WTC11 (cell line): ENCODE data around the gene ETF1. TPM values are rescaled to one million over a fixed set of nuclear protein-coding genes. Genes with fewer than 3 reads are reported as not detected.

ENCODE experiments used
- ATAC-seq: fragments of 200-7000 bp; cut with Tn5 transposase; 2 replicates; pipeline ENCODE4 v1.10.0; 2021; ENCODE audit warnings: mild to moderate bottlenecking, moderate library complexity
- CTCF ChIA-PET: fragments of 300-600 bp; sonication (Branson Sonifier 250); formaldehyde crosslinking; loops from one replicate; lab custom pipeline; 2021; ENCODE audit warnings: antibody characterized with exemption; lab: Charles Lee
- POLR2A ChIA-PET: fragments of 350-600 bp; sonication (Branson Sonifier 250); formaldehyde crosslinking; loops from one replicate; lab custom pipeline; 2021; ENCODE audit warnings: antibody characterized with exemption; lab: Charles Lee
- DNase-seq: peaks from one replicate; pipeline ENCODE4 v3.0.0; 2021; ENCODE audit warnings: low spot score
- H3K27ac Mint-ChIP-seq: 2 replicates; pipeline ENCODE4 v1.8.0; 2021; ENCODE audit warnings: mixed read lengths
- H3K27me3 Mint-ChIP-seq: 2 replicates; pipeline ENCODE4 v1.8.0; 2021; ENCODE audit warnings: low read depth, mild to moderate bottlenecking, moderate library complexity, mixed read lengths
- H3K36me3 Mint-ChIP-seq: 2 replicates; pipeline ENCODE4 v1.8.0; 2021; ENCODE audit warnings: mixed read lengths
- H3K4me1 Mint-ChIP-seq: 2 replicates; pipeline ENCODE4 v1.8.0; 2022; ENCODE audit warnings: mixed read lengths
- H3K4me3 Mint-ChIP-seq: 2 replicates; pipeline ENCODE4 v1.8.0; 2021; ENCODE audit warnings: mild to moderate bottlenecking, moderate library complexity, mixed read lengths
- H3K9me3 Mint-ChIP-seq: 2 replicates; pipeline ENCODE4 v1.8.0; 2021; ENCODE audit warnings: mixed read lengths
- AFF4 ChIP-seq: sonication (generic); formaldehyde crosslinking; IDR thresholded peaks from 2 replicates; pipeline ENCODE4 v1.8.1; 2023; ENCODE audit warnings: mild to moderate bottlenecking, missing genetic modification reagents, borderline replicate concordance
- ELF4 ChIP-seq: sonication (generic); formaldehyde crosslinking; IDR thresholded peaks from 2 replicates; pipeline ENCODE4 v1.8.1; 2022; ENCODE audit warnings: low read depth, mild to moderate bottlenecking, moderate library complexity, missing genetic modification reagents
- ETV6 ChIP-seq: sonication (generic); formaldehyde crosslinking; IDR thresholded peaks from 2 replicates; pipeline ENCODE4 v1.8.1; 2022; ENCODE audit warnings: mild to moderate bottlenecking, missing genetic modification reagents
- HMGA2 ChIP-seq: fragments of 250-450 bp; sonication (Bioruptor Pico); IDR thresholded peaks from 2 replicates; pipeline ENCODE4 v1.4.0; 2021; ENCODE audit warnings: mild to moderate bottlenecking, moderate library complexity
- JAZF1 ChIP-seq: fragments of 250-450 bp; sonication (Bioruptor Pico); IDR thresholded peaks from 2 replicates; pipeline ENCODE4 v1.9.0; 2021; ENCODE audit warnings: moderate library complexity, mild to moderate bottlenecking, inconsistent platforms
- MAX ChIP-seq: sonication (generic); formaldehyde crosslinking; IDR thresholded peaks from 2 replicates; pipeline ENCODE4 v1.8.0; 2022; ENCODE audit warnings: mild to moderate bottlenecking, missing genetic modification reagents
- NFE2L1 ChIP-seq: sonication (generic); formaldehyde crosslinking; IDR thresholded peaks from 2 replicates; pipeline ENCODE4 v1.8.1; 2023; ENCODE audit warnings: missing genetic modification reagents
- OVOL2 ChIP-seq: fragments of 250-450 bp; sonication (Bioruptor Pico); IDR thresholded peaks from 2 replicates; pipeline ENCODE4 v1.9.0; 2021; ENCODE audit warnings: mild to moderate bottlenecking, borderline replicate concordance
- RELA ChIP-seq: sonication (generic); formaldehyde crosslinking; IDR thresholded peaks from 2 replicates; pipeline ENCODE4 v1.8.1; 2022; ENCODE audit warnings: missing genetic modification reagents, mild to moderate bottlenecking, borderline replicate concordance
- SOX15 ChIP-seq: fragments of 250-450 bp; sonication (Bioruptor Pico); IDR thresholded peaks from 2 replicates; pipeline ENCODE4 v1.9.0; 2021; ENCODE audit warnings: mild to moderate bottlenecking
- TEAD1 ChIP-seq: sonication (generic); formaldehyde crosslinking; IDR thresholded peaks from 2 replicates; pipeline ENCODE4 v1.8.0; 2022; ENCODE audit warnings: mild to moderate bottlenecking, missing genetic modification reagents
- ZBTB21 ChIP-seq: sonication (generic); formaldehyde crosslinking; IDR thresholded peaks from 2 replicates; pipeline ENCODE4 v1.8.1; 2023; ENCODE audit warnings: mild to moderate bottlenecking, missing genetic modification reagents, borderline replicate concordance
- ZNF121 ChIP-seq: sonication (generic); formaldehyde crosslinking; IDR thresholded peaks from 2 replicates; pipeline ENCODE4 v1.8.0; 2023; ENCODE audit warnings: missing genetic modification reagents
- ZNF317 ChIP-seq: sonication (generic); formaldehyde crosslinking; IDR thresholded peaks from 2 replicates; pipeline ENCODE4 v1.8.1; 2023; ENCODE audit warnings: low read depth, mild to moderate bottlenecking, moderate library complexity, missing genetic modification reagents, borderline replicate concordance
- total RNA-seq: library from RNA; stranded (reverse); gene quantifications from 3 replicates; pipeline ENCODE4 v1.2.3, GENCODE V29; 2021
- TF ChIP-seq, protein P1 (sequence below): fragments of 250-450 bp; sonication (Bioruptor Pico); IDR thresholded peaks from 2 replicates; pipeline ENCODE4 v1.9.0; 2021; ENCODE audit warnings: mild to moderate bottlenecking
- TF ChIP-seq, protein P2 (sequence below): sonication (generic); formaldehyde crosslinking; IDR thresholded peaks from 2 replicates; pipeline ENCODE4 v1.8.1; 2022; ENCODE audit warnings: mild to moderate bottlenecking, moderate library complexity, missing genetic modification reagents
- TF ChIP-seq, protein P3 (sequence below): sonication (generic); formaldehyde crosslinking; IDR thresholded peaks from 2 replicates; pipeline ENCODE4 v1.8.1; 2023; ENCODE audit warnings: mild to moderate bottlenecking, moderate library complexity, missing genetic modification reagents
- TF ChIP-seq, protein P4 (sequence below): sonication (generic); formaldehyde crosslinking; IDR thresholded peaks from 2 replicates; pipeline ENCODE4 v1.8.0; 2022; ENCODE audit warnings: missing genetic modification reagents
- TF ChIP-seq, protein P5 (sequence below): sonication (generic); formaldehyde crosslinking; IDR thresholded peaks from 2 replicates; pipeline ENCODE4 v1.8.1; 2023; ENCODE audit warnings: mild to moderate bottlenecking, missing genetic modification reagents

ETF1 gene
- total RNA-seq, 1 experiment from 2014 or later = 137 TPM

GRCh38 chr5:138542956-138543729, at the start of gene ETF1 (continued):
- TF ChIP-seq, protein P1, sequence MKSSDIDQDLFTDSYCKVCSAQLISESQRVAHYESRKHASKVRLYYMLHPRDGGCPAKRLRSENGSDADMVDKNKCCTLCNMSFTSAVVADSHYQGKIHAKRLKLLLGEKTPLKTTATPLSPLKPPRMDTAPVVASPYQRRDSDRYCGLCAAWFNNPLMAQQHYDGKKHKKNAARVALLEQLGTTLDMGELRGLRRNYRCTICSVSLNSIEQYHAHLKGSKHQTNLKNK = no peak
- TF ChIP-seq JAZF1 (CRISPR knock-in tag) (no peak), NFE2L1 (CRISPR knock-in tag) (no peak), ZBTB21 (CRISPR knock-in tag) (peak; percentile 97), AFF4 (CRISPR knock-in tag) (no peak), ELF4 (0 out of 2 replicates have a peak, but pooled peaks have one; percentile 45), SOX15 (CRISPR knock-in tag) (no peak), OVOL2 (no peak), ETV6 (no peak; the same call in 1 of the 2 replicates), RELA (CRISPR knock-in tag) (no peak; the same call in 1 of the 2 replicates), HMGA2 (no peak), ZNF121 (CRISPR knock-in tag) (no peak), TEAD1 (CRISPR knock-in tag) (peak; percentile 75)
- TF ChIP-seq, protein P2, sequence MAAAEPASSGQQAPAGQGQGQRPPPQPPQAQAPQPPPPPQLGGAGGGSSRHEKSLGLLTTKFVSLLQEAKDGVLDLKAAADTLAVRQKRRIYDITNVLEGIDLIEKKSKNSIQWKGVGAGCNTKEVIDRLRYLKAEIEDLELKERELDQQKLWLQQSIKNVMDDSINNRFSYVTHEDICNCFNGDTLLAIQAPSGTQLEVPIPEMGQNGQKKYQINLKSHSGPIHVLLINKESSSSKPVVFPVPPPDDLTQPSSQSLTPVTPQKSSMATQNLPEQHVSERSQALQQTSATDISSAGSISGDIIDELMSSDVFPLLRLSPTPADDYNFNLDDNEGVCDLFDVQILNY = peak; percentile 26
- TF ChIP-seq, protein P3, sequence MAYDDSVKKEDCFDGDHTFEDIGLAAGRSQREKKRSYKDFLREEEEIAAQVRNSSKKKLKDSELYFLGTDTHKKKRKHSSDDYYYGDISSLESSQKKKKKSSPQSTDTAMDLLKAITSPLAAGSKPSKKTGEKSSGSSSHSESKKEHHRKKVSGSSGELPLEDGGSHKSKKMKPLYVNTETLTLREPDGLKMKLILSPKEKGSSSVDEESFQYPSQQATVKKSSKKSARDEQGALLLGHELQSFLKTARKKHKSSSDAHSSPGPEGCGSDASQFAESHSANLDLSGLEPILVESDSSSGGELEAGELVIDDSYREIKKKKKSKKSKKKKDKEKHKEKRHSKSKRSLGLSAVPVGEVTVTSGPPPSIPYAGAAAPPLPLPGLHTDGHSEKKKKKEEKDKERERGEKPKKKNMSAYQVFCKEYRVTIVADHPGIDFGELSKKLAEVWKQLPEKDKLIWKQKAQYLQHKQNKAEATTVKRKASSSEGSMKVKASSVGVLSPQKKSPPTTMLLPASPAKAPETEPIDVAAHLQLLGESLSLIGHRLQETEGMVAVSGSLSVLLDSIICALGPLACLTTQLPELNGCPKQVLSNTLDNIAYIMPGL (CRISPR knock-in tag) = peak; percentile 71; the same call in 1 of the 2 replicates

GRCh38 chr5:138588013-138588788, 45.2 kb upstream of the ETF1 start:
- POLR2A ChIA-PET = no interaction called here
- Mint-ChIP-seq H3K4me3 (no peak overlapping the region), H3K36me3 (no peaks in the 10 kb centered on the region), H3K27me3 (peaks cover 5% of the 10 kb centered on the region; the same call in 1 of the 2 replicates), H3K9me3 (peaks cover 5% of the 10 kb centered on the region), H3K27ac (no peak overlapping the region; the same call in 1 of the 2 replicates), H3K4me1 (peaks cover 2% of the 10 kb centered on the region)
- CTCF ChIA-PET = interaction anchor here (0.6 to 1.3 kb wide), 2 partner anchors 9 to 235 kb away, joined by 5 read pairs; no protein-coding TSS in a partner anchor
- no peak for ATAC-seq
- no peak for DNase-seq
- no peak for TF ChIP-seq ZNF317
- TF ChIP-seq, protein P4, sequence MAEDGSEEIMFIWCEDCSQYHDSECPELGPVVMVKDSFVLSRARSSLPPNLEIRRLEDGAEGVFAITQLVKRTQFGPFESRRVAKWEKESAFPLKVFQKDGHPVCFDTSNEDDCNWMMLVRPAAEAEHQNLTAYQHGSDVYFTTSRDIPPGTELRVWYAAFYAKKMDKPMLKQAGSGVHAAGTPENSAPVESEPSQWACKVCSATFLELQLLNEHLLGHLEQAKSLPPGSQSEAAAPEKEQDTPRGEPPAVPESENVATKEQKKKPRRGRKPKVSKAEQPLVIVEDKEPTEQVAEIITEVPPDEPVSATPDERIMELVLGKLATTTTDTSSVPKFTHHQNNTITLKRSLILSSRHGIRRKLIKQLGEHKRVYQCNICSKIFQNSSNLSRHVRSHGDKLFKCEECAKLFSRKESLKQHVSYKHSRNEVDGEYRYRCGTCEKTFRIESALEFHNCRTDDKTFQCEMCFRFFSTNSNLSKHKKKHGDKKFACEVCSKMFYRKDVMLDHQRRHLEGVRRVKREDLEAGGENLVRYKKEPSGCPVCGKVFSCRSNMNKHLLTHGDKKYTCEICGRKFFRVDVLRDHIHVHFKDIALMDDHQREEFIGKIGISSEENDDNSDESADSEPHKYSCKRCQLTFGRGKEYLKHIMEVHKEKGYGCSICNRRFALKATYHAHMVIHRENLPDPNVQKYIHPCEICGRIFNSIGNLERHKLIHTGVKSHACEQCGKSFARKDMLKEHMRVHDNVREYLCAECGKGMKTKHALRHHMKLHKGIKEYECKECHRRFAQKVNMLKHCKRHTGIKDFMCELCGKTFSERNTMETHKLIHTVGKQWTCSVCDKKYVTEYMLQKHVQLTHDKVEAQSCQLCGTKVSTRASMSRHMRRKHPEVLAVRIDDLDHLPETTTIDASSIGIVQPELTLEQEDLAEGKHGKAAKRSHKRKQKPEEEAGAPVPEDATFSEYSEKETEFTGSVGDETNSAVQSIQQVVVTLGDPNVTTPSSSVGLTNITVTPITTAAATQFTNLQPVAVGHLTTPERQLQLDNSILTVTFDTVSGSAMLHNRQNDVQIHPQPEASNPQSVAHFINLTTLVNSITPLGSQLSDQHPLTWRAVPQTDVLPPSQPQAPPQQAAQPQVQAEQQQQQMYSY (CRISPR knock-in tag) = no peak
- TF ChIP-seq, protein P5, sequence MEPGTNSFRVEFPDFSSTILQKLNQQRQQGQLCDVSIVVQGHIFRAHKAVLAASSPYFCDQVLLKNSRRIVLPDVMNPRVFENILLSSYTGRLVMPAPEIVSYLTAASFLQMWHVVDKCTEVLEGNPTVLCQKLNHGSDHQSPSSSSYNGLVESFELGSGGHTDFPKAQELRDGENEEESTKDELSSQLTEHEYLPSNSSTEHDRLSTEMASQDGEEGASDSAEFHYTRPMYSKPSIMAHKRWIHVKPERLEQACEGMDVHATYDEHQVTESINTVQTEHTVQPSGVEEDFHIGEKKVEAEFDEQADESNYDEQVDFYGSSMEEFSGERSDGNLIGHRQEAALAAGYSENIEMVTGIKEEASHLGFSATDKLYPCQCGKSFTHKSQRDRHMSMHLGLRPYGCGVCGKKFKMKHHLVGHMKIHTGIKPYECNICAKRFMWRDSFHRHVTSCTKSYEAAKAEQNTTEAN (CRISPR knock-in tag) = no peak
- TF ChIP-seq MAX (CRISPR knock-in tag) = no peak
- TF ChIP-seq ELF4 = no peak
